Measurements from ENCODE around the gene IFITM1.
"Not testable (repeated sequence)": the region's sequence is repeated elsewhere in the genome, so short reads cannot be mapped to it uniquely, and the experiment has no call there.

Gene IFITM1

GRCh38 chr11:309979-310572 lies 3.8 kb upstream of the IFITM1 start:
- DNase-seq: not testable (repeated sequence)

- DNase-seq: not testable (repeated sequence)
Measured at GRCh38 chr11:311013-311748, 2.7 kb upstream of the IFITM1 start.

- no peak for DNase-seq
Measured at GRCh38 chr11:312092-312816, 1.6 kb upstream of the IFITM1 start.

GRCh38 chr11:313304-313786 lies 495 bp upstream of the IFITM1 start:
- DNase-seq: no peak

GRCh38 chr11:314554-314875 lies 675 bp downstream of the IFITM1 start:
- DNase-seq: not testable (repeated sequence)

- DNase-seq: no peak
Measured at GRCh38 chr11:315051-315481, 1.2 kb downstream of the IFITM1 start.

GRCh38 chr11:315516-315994 lies 1.7 kb downstream of the IFITM1 start:
- DNase-seq: no peak

- no peak for DNase-seq
Measured at GRCh38 chr11:316031-316701, 2.3 kb downstream of the IFITM1 start.

GRCh38 chr11:316891-317301 lies 3.1 kb downstream of the IFITM1 start:
- no peak for DNase-seq

- not testable (repeated sequence) for DNase-seq
Measured at GRCh38 chr11:317668-318404, 4.0 kb downstream of the IFITM1 start.

- DNase-seq: not testable (repeated sequence)
Measured at GRCh38 chr11:318405-319120, 4.7 kb downstream of the IFITM1 start.

- DNase-seq: not testable (repeated sequence)
Measured at GRCh38 chr11:319121-319887, 5.5 kb downstream of the IFITM1 start.

GRCh38 chr11:319888-320273 lies 6.0 kb downstream of the IFITM1 start:
- DNase-seq: not testable (repeated sequence)

- DNase-seq: no peak
Measured at GRCh38 chr11:324156-324555, 10.3 kb downstream of the IFITM1 start.

- DNase-seq: not testable (repeated sequence)
Measured at GRCh38 chr11:324593-325517, 11.0 kb downstream of the IFITM1 start.

GRCh38 chr11:325796-326591 lies 12.2 kb downstream of the IFITM1 start:
- no peak for DNase-seq

GRCh38 chr11:326592-326841 lies 12.7 kb downstream of the IFITM1 start:
- DNase-seq: no peak

GRCh38 chr11:326842-327580 lies 13.2 kb downstream of the IFITM1 start:
- DNase-seq: no peak

- DNase-seq: no peak
Measured at GRCh38 chr11:327581-327923, 13.7 kb downstream of the IFITM1 start.

Measured in NCI-H1694 (cell line).